Psoas muscle (tissue), 8 donors: ENCODE data around the gene PIAS4. TPM values are rescaled to one million over a fixed set of nuclear protein-coding genes. Genes with fewer than 3 reads are reported as not detected.

Experiments
- ATAC-seq, 4 donors: fragments of 200-7000 bp; cut with Tn5 transposase; one replicate each; pipeline ENCODE4 v1.9.1; 2020; ENCODE audit warnings: moderate library complexity in 3 of 4, mild to moderate bottlenecking in 2 of 4
- DNase-seq, 2 donors: peaks; one replicate each; pipeline ENCODE4 v3.0.0-alpha.2; 2020
- H3K27ac ChIP-seq: fragments of 200-600 bp; one replicate; pipeline ENCODE4 v1.8.0; 2022
- H3K27me3 ChIP-seq, 3 donors: fragments of 200-600 bp in 1 of 3; one replicate each; pipeline versions ENCODE4 v1.6.1 to v1.8.0; 2013 to 2022; ENCODE audit warnings: low read length in 2 of 3, mild to moderate bottlenecking in 2 of 3, moderate library complexity in 1 of 3; ENCODE audit not compliant: insufficient read depth in 3 of 3
- H3K36me3 ChIP-seq, 2 donors: fragments of 200-600 bp in 1 of 2; one replicate each; pipeline versions ENCODE4 v1.6.1 to v1.8.0; 2013 to 2022; ENCODE audit warnings: low read depth in 1 of 2, mild to moderate bottlenecking in 1 of 2, moderate library complexity in 1 of 2; ENCODE audit not compliant: insufficient read depth in 1 of 2
- H3K4me1 ChIP-seq: fragments of 200-600 bp; one replicate; pipeline ENCODE4 v1.8.0; 2022
- H3K4me3 ChIP-seq: fragments of 200-600 bp; one replicate; pipeline ENCODE4 v1.8.0; 2022; ENCODE audit warnings: mild to moderate bottlenecking
- H3K9me3 ChIP-seq: fragments of 200-600 bp; one replicate; pipeline ENCODE4 v1.8.0; 2022
- WGBS, 3 donors: extraction: QIAGEN DNeasy Blood & Tissue Kit; methylation state at CpG; one replicate each; pipeline versions ENCODE4 v1.1.6 to v1.1.7; 2013; 5-methylcytosine and 5-hydroxymethylcytosine counted together
- intact Hi-C, 2 donors: fragments of 100-400 bp; cut with DNase I; formaldehyde crosslinking; loops; one replicate each; pipeline versions ENCODE4 v1.11.0 to v1.14.2; 2022
- polyA plus RNA-seq, 3 donors: library from polyadenylated mRNA; stranded (reverse); fragments of 200-250 nt; gene quantifications; one replicate each; pipeline ENCODE4 v1.2.3, GENCODE V29; 2013
- total RNA-seq, 4 donors: library from RNA; stranded (reverse); fragmentation: NEBNext Ultra II Directional in 2 of 4; extraction: Animal tissue kit (Norgen Biotek cat#: 25700) in 2 of 4; gene quantifications; one replicate each; pipeline versions ENCODE4 v1.2.1 to v1.2.4, GENCODE V29; 2021 to 2023
- TF ChIP-seq, protein P1 (sequence below): fragments of 200-600 bp; IDR thresholded peaks from one replicate; pipeline ENCODE4 v1.8.0; 2022; ENCODE audit warnings: antibody characterized with exemption
- donor health status: healthy with polysubstance abuse.
- donor health status: DM: no; HTN: no; CAD: no; lungs with moderate emphysema.
- donor health status: Bipolar disorder and iron deficiency.
- donor health status: healthy.
- donor health status: DM: yes; HTN: yes; CAD: no.
- donor health status: DM: no; HTN: no; CAD: no.
- donor health status: DM: no; HTN: no; CAD: no.
- donor health status: DM: yes; HTN: yes; CAD: no.

Gene PIAS4
- total and polyA plus RNA-seq, 7 donors = 12.7 to 27.2 (median 15.1) TPM

DNA sequence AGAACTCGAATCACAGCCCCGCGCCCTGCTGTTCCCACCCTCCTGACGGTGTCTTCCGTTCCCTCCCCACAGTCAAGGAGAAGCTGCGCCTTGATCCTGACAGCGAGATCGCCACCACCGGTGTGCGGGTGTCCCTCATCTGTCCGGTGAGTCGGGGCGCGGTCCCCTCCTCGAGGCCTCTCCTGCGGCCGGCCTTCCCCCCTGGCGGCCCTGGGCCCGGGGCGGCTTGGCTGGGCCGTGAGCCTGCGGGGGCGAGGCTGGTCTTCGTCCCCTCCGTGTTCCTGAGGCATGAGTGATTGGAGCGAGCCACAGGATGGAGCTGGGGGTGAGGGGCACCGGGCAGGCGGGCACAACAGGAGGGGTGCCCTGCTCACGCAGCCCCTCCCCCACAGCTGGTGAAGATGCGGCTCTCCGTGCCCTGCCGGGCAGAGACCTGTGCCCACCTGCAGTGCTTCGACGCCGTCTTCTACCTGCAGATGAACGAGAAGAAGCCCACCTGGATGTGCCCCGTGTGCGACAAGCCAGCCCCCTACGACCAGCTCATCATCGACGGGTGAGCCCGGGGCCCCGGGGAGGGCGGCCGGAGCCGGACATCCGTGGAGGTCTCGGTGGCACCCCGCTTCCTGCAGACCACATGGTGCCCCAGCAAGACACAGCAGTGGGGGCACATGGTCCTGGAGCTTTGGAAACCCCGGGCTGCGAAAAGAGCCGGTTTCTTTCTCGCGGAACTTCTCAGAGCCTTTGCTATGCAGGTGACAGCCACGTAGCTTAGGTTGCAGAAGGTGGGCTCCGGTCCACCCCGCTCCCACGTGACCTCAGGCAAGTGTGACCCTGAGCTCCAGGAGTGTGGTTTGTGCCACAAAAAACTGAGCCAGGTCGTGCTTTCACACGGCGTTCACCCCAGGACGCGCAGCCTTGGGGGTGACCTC is 25.8 kb downstream of the PIAS4 start:
- no peak overlapping the region for H3K27ac ChIP-seq
- TF ChIP-seq, protein P1, sequence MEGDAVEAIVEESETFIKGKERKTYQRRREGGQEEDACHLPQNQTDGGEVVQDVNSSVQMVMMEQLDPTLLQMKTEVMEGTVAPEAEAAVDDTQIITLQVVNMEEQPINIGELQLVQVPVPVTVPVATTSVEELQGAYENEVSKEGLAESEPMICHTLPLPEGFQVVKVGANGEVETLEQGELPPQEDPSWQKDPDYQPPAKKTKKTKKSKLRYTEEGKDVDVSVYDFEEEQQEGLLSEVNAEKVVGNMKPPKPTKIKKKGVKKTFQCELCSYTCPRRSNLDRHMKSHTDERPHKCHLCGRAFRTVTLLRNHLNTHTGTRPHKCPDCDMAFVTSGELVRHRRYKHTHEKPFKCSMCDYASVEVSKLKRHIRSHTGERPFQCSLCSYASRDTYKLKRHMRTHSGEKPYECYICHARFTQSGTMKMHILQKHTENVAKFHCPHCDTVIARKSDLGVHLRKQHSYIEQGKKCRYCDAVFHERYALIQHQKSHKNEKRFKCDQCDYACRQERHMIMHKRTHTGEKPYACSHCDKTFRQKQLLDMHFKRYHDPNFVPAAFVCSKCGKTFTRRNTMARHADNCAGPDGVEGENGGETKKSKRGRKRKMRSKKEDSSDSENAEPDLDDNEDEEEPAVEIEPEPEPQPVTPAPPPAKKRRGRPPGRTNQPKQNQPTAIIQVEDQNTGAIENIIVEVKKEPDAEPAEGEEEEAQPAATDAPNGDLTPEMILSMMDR = no peak
- ATAC-seq (no peak), DNase-seq (no peak)
- H3K4me1 ChIP-seq = no peaks in the 10 kb centered on the region
- H3K9me3 ChIP-seq = no peaks in the 10 kb centered on the region
- H3K36me3 ChIP-seq = peaks cover 4 to 84% of the 10 kb centered on the region in 2 donors
- intact Hi-C loops = no loop called here
- no peaks in the 10 kb centered on the region for H3K27me3 ChIP-seq
- H3K4me3 ChIP-seq = no peak overlapping the region
- WGBS, 3 donors = 90 to 91% (median 90%) methylated on average over 51 to 62 of the region's 63 CpGs

DNA sequence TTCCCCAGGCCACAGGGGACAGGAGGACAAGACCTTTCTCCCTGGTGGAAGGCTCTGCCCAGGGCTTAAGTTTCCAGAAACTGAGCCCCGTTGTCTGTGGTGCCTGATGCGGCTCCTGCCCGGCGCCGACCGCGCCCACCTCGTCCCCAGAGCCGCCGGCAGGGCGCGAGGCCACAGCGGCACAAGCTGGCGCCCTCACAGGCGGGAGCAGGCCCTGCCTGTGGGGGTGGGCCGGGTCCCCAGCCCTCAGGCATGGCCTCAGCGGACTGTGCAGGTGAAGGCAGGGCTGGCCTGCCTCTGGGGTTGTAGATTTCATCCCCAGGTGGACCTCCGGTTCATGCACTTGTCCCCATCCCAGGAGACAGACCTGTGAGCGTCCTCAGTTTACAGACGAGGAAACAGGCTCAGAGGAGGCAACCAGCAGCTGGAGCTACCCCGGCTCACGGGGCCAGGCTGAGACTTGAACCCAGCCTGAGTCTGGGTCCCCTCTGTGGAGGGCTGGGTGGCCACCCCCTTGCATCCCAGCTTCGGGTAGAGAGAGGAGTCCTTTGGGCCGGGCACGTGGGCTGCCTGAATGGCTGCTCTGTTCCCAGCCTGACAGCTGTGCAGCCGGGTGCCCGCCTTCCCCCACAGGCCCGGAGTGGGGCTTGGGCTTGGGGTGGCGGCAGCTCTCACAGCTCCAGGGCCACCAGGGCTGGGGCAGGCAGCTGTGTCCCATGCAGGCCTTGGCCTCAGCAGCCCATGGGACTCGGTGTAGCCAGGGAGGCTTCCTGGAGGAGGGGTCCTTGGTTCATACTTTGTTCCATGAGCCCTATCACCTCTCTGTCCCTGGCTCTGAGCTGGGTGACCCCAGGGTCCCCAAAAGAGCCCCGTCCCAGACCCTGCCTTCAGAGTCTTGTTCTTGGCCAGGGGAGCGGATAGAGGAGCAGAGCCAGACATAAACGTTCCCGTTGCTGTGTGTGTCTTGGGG is 26.8 kb downstream of the PIAS4 start:
- DNase-seq = no peak
- WGBS, 3 donors = 76 to 86% (median 80%) methylated on average over 33 to 34 of the region's 34 CpGs
- Histone ChIP-seq H3K27me3 (no peaks in the 10 kb centered on the region), H3K27ac (no peak overlapping the region), H3K4me3 (no peak overlapping the region), H3K36me3 (peaks cover 0 to 81% of the 10 kb centered on the region in 2 donors), H3K9me3 (no peaks in the 10 kb centered on the region), H3K4me1 (no peaks in the 10 kb centered on the region)
- intact Hi-C loops = no loop called here
- no peak for ATAC-seq
- TF ChIP-seq, protein P1 = no peak

DNA sequence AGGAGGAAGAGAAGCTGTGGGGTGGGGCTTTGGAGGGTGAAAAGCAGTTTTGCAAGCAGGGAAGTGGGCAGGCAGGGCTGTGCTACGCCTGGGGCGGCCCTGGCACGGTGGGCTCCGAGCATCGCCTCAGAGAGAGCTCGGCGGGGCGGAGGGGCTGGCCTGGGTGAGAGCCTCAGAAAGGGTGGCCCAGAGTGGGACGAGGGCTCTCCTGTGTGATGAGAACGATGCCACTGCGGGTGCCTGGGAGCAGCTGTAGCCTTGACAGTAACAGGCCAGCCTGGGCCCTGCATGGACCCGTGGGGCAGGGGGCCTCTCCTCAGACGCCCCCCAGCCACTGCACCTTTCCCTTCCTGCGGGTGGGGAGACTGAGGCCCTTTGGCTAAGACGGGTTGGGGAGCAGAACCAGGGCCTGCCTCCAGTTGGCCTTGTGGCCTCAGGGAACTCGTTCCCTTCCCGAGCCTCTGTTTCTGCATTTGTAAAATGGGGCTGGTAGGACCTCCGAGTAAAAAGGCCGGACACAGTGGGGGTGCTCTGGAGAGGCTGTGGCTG is 27.6 kb downstream of the PIAS4 start:
- no peak for DNase-seq
- no peak overlapping the region for H3K27ac ChIP-seq
- H3K4me3 ChIP-seq = no peak overlapping the region
- ATAC-seq = no peak
- no peaks in the 10 kb centered on the region for H3K9me3 ChIP-seq
- WGBS, 3 donors = 82 to 85% (median 85%) methylated on average over 10 to 19 of the region's 19 CpGs
- intact Hi-C loops = no loop called here
- peaks cover 0 to 77% of the 10 kb centered on the region in 2 donors for H3K36me3 ChIP-seq
- TF ChIP-seq, protein P1 = no peak
- no peaks in the 10 kb centered on the region for H3K4me1 ChIP-seq
- H3K27me3 ChIP-seq = no peaks in the 10 kb centered on the region

DNA sequence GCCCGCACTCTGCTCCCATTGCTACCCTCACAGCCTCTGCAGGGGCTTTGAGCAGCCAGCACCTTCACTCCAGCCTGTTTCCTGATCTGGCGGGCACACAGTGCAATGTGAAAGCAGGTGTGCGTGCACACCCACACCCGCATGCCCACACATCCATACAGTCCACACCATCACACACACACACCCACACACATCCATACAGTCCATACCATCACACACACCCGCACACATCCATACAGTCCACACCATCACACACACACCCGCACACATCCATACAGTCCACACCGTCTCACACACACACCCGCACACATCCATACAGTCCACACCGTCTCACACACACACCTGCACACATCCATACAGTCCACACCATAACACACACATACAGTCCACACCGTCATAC is 28.0 kb downstream of the PIAS4 start:
- TF ChIP-seq, protein P1 = no peak
- no peaks in the 10 kb centered on the region for H3K27me3 ChIP-seq
- 88 to 91% (median 89%) methylated on average over 10 of the region's 10 CpGs for WGBS, 3 donors
- ATAC-seq = no peak
- no peaks in the 10 kb centered on the region for H3K4me1 ChIP-seq
- peaks cover 0 to 72% of the 10 kb centered on the region in 2 donors for H3K36me3 ChIP-seq
- H3K9me3 ChIP-seq = no peaks in the 10 kb centered on the region
- no peak overlapping the region for H3K4me3 ChIP-seq
- no peak overlapping the region for H3K27ac ChIP-seq
- intact Hi-C loops = no loop called here
- DNase-seq = no peak
